WTC11 (cell line): ENCODE measurements around the gene MTARC1.

Experiments used
- ATF2 ChIP-seq: sonication (generic); formaldehyde crosslinking; IDR thresholded peaks from 2 replicates; pipeline ENCODE4 v1.8.1; 2022; ENCODE audit warnings: low read depth, missing genetic modification reagents, borderline replicate concordance
- CTCF ChIP-seq: fragments of 200-600 bp; IDR thresholded peaks from 2 replicates; pipeline ENCODE4 v1.8.0; 2022; ENCODE audit warnings: antibody characterized with exemption
- JAZF1 ChIP-seq: fragments of 250-450 bp; sonication (Bioruptor Pico); IDR thresholded peaks from 2 replicates; pipeline ENCODE4 v1.9.0; 2021; ENCODE audit warnings: moderate library complexity, mild to moderate bottlenecking, inconsistent platforms

- TF ChIP-seq CTCF (no peak), JAZF1 (no peak), ATF2 (CRISPR knock-in tag) (no peak)
These were observed 38.4 kb upstream of the MTARC1 start, which contains the start of gene MTARC2 for GRCh38 chr1:220748089-220748934.
